ENCODE data around the gene HOXC13.

The HOXC13 gene

DNA sequence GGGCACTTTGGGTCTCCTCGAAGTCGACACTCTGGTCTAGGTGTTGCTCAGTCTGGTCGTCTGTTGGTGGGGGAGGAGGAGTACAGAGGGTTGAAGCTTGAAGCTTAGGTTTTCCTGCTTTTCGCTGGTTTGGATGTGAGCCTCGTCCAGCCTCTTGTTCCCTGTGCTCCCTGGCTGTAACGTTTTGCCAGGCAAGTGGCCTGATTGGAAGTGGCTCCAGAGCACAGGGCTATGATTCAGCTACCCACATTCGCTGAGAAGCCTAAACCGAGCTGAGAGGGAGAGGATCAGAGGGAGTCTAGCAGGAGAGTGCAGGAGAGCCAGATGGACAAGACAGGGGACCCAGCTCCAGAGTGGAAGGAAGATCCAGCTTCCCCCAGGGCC is 52.4 kb downstream of the HOXC13 start:
- H3K4me3 ChIP-seq (ENCODE audit: low read depth, low read length): no peak overlapping the region
- no peak for TF ChIP-seq CTCF (IDR thresholded peaks at IDR 0.05; ENCODE audit: low read depth, low read length)

GRCh38 chr12:53992377-53992889 is 53.8 kb downstream of the HOXC13 start:
- H3K4me3 ChIP-seq (ENCODE audit: low read depth, low read length): no peak overlapping the region
- no peak for TF ChIP-seq CTCF (IDR thresholded peaks at IDR 0.05; ENCODE audit: low read depth, low read length)

DNA sequence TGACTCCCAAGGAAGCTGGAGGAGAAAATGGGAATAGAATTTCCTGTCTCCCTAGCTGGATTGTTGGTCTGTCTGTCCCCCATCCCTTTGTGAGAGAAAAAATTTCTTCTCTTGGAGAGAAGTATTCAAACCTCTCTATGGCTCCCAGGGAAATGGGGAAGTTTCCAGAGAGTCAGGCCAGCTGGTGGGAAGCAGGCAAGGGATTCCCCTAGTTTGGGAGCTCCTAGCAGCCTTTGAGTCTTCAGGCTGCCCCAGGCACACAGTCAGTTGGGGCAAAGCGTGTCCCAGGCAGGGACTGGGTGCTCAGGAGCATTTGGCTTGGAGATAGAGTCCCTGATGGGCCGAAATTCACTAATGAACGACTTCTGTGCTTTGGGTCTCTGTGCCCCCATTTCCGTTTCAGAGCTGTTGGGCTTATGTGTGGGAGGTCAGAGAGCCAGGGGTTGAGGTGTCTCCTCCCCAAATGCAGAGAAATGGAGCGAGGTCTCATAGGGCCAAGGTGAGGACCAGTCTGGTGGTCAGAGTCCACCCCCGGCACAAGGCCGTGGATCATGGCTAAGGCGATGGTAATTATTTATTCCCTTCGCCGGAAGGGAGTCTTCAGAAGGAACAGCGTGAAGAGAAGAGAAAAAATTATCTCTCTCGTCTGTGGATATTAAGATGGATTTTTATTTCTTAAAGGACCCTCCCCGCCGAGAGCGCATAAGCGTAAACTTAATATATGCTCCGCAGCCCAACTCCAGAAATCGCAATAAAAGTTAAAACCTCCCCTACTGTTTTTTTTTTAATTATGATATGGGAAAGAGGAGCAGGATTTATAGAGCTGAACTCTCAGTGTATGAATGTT is 54.8 kb downstream of the HOXC13 start:
- no peak overlapping the region for H3K4me3 ChIP-seq (ENCODE audit: low read depth, low read length)
- no peak for TF ChIP-seq CTCF (IDR thresholded peaks at IDR 0.05; ENCODE audit: low read depth, low read length)

- no peak for TF ChIP-seq CTCF (IDR thresholded peaks at IDR 0.05; ENCODE audit: low read depth, low read length)
- no peak overlapping the region for H3K4me3 ChIP-seq (ENCODE audit: low read depth, low read length)
These were observed 55.3 kb downstream of the HOXC13 start for GRCh38 chr12:53994009-53994263.

- TF ChIP-seq CTCF (IDR thresholded peaks at IDR 0.05; ENCODE audit: low read depth, low read length): no peak
- no peak overlapping the region for H3K4me3 ChIP-seq (ENCODE audit: low read depth, low read length)
These were observed 55.8 kb downstream of the HOXC13 start for GRCh38 chr12:53994264-53995001.

GRCh38 chr12:53995002-53995377 is 56.4 kb downstream of the HOXC13 start:
- TF ChIP-seq CTCF (IDR thresholded peaks at IDR 0.05; ENCODE audit: low read depth, low read length): no peak
- H3K4me3 ChIP-seq (ENCODE audit: low read depth, low read length): no peak overlapping the region

Measured in WI38 (cell line).